ENCODE measurements around the gene COL1A1. TPM values are rescaled to one million over a fixed set of nuclear protein-coding genes. Genes with fewer than 3 reads are reported as not detected.
A peak's percentile ranks its signal among the peaks of the same experiment; 100 is the strongest.

COL1A1 gene
- total RNA-seq, 1 donor from 2014 or later: 12,796 TPM

DNA sequence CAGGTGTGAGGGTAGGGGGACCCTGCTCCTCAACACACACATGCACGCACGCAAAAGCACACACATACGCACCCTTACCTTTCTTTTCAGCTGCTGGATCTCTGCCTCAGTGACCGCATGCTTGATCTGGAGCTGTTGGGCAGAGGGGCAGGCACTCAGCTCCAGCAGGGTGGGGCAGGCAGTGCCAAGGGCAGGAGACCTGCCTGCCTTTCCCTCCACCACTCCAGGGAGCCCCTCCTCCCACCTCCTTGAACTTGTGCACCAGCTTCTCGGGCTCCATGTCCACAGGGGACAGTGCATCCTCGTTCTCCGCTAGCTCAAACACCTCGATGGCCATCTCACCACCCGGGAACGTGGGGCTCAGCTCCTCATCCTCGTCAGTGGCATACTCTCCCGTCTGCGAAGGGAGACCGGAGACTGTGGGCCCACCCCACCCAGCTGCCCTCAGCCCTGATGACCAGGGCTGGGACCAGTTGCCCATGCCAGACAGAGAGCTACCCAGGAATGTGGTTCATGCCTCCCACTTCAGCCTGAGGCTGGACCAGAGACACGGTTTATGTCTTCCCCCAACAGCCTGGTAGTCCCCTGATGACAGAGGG, 62.1 kb downstream of the COL1A1 start:
- Histone ChIP-seq H3K4me1 (ENCODE audit: insufficient read depth, low read length) (peaks cover 9% of the 10 kb centered on the region), H2AFZ (ENCODE audit: low read depth, low read length) (no peak overlapping the region), H4K20me1 (ENCODE audit: insufficient read depth, low read length) (peaks cover 94% of the 10 kb centered on the region), H3K79me2 (ENCODE audit: insufficient read depth, low read length) (peaks cover 51% of the 10 kb centered on the region), H3K27me3 (ENCODE audit: insufficient read depth, low read length) (no peaks in the 10 kb centered on the region), H3K4me3 (ENCODE audit: insufficient read depth, low read depth, low read length) (no peak overlapping the region), H3K9ac (ENCODE audit: low read length) (no peak overlapping the region), H3K27ac (ENCODE audit: low read depth, low read length) (no peak overlapping the region), H3K4me2 (ENCODE audit: low read length) (no peak overlapping the region), H3K9me3 (ENCODE audit: insufficient read depth, low read depth, low read length) (no peaks in the 10 kb centered on the region), H3K36me3 (ENCODE audit: insufficient read depth, low read length) (peaks cover 45% of the 10 kb centered on the region)
- DNase-seq (ENCODE audit: low read depth) (no peak), FAIRE-seq (no peak)
- no peaks in the 10 kb centered on the region for H3K9me3 Mint-ChIP-seq (ENCODE audit: unreplicated experiment)
- H3K27me3 Mint-ChIP-seq (ENCODE audit: low read depth, unreplicated experiment): no peaks in the 10 kb centered on the region
- no peaks in the 10 kb centered on the region for H3K4me1 Mint-ChIP-seq (ENCODE audit: low read depth, unreplicated experiment)
- TF ChIP-seq EZH2 (IDR thresholded peaks at IDR 0.05; ENCODE audit: insufficient read depth, low read length): peak; percentile 32
- TF ChIP-seq CTCF (IDR thresholded peaks at IDR 0.05; ENCODE audit: insufficient read depth, low read depth, low read length): no peak
- peaks cover 62% of the 10 kb centered on the region for H3K36me3 Mint-ChIP-seq (ENCODE audit: low read depth, unreplicated experiment)
- H3K4me3 Mint-ChIP-seq (ENCODE audit: unreplicated experiment): no peak overlapping the region
- no peak overlapping the region for H3K27ac Mint-ChIP-seq (ENCODE audit: unreplicated experiment)

DNA sequence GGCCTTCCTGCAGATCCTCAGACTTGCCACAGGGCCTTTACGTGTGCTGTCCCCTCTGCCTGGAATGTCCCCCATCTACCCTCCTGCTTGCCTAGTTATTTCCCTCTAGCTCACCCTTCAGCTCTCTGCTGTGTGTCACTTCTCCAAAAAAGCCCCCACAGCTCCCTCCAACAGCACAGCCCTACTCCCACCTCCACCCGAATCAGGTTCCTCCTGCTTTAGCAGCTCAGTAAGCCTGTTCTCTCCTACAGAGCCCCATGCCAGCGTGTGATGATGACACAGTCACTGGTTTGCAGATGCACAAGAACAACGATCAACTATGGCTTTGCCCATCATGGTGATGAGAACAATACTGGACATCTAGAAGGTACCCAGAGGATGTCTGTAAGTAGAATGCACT, 64.4 kb downstream of the COL1A1 start:
- H3K4me3 Mint-ChIP-seq (ENCODE audit: unreplicated experiment): no peak overlapping the region
- H3K9me3 Mint-ChIP-seq (ENCODE audit: unreplicated experiment): no peaks in the 10 kb centered on the region
- no peak overlapping the region for H3K4me2 ChIP-seq (ENCODE audit: low read length)
- no peak overlapping the region for H3K9ac ChIP-seq (ENCODE audit: low read length)
- H3K4me3 ChIP-seq (ENCODE audit: insufficient read depth, low read depth, low read length): no peak overlapping the region
- peaks cover 92% of the 10 kb centered on the region for H4K20me1 ChIP-seq (ENCODE audit: insufficient read depth, low read length)
- TF ChIP-seq EZH2 (IDR thresholded peaks at IDR 0.05; ENCODE audit: insufficient read depth, low read length) (no peak), CTCF (IDR thresholded peaks at IDR 0.05; ENCODE audit: insufficient read depth, low read depth, low read length) (no peak)
- H3K9me3 ChIP-seq (ENCODE audit: insufficient read depth, low read depth, low read length): no peaks in the 10 kb centered on the region
- DNase-seq (ENCODE audit: low read depth): no peak
- peaks cover 29% of the 10 kb centered on the region for H3K79me2 ChIP-seq (ENCODE audit: insufficient read depth, low read length)
- H2AFZ ChIP-seq (ENCODE audit: low read depth, low read length): no peak overlapping the region
- H3K27ac Mint-ChIP-seq (ENCODE audit: unreplicated experiment): peak overlapping the region; percentile 41
- H3K27ac ChIP-seq (ENCODE audit: low read depth, low read length): no peak overlapping the region
- FAIRE-seq: no peak
- H3K4me1 Mint-ChIP-seq (ENCODE audit: low read depth, unreplicated experiment): peaks cover 9% of the 10 kb centered on the region
- no peaks in the 10 kb centered on the region for H3K27me3 ChIP-seq (ENCODE audit: insufficient read depth, low read length)
- peaks cover 38% of the 10 kb centered on the region for H3K36me3 ChIP-seq (ENCODE audit: insufficient read depth, low read length)
- H3K27me3 Mint-ChIP-seq (ENCODE audit: low read depth, unreplicated experiment): no peaks in the 10 kb centered on the region
- peaks cover 44% of the 10 kb centered on the region for H3K36me3 Mint-ChIP-seq (ENCODE audit: low read depth, unreplicated experiment)
- H3K4me1 ChIP-seq (ENCODE audit: insufficient read depth, low read length): peaks cover 19% of the 10 kb centered on the region

GRCh38 chr17:50136096-50136687, 65.2 kb downstream of the COL1A1 start:
- peaks cover 19% of the 10 kb centered on the region for H3K4me1 ChIP-seq (ENCODE audit: insufficient read depth, low read length)
- no peak overlapping the region for H3K27ac ChIP-seq (ENCODE audit: low read depth, low read length)
- H2AFZ ChIP-seq (ENCODE audit: low read depth, low read length): no peak overlapping the region
- H3K36me3 Mint-ChIP-seq (ENCODE audit: low read depth, unreplicated experiment): peaks cover 37% of the 10 kb centered on the region
- no peak overlapping the region for H3K4me2 ChIP-seq (ENCODE audit: low read length)
- H3K36me3 ChIP-seq (ENCODE audit: insufficient read depth, low read length): peaks cover 30% of the 10 kb centered on the region
- no peaks in the 10 kb centered on the region for H3K9me3 Mint-ChIP-seq (ENCODE audit: unreplicated experiment)
- no peaks in the 10 kb centered on the region for H3K27me3 ChIP-seq (ENCODE audit: insufficient read depth, low read length)
- H3K79me2 ChIP-seq (ENCODE audit: insufficient read depth, low read length): peaks cover 24% of the 10 kb centered on the region
- no peak overlapping the region for H3K4me3 Mint-ChIP-seq (ENCODE audit: unreplicated experiment)
- peaks cover 11% of the 10 kb centered on the region for H3K4me1 Mint-ChIP-seq (ENCODE audit: low read depth, unreplicated experiment)
- peaks cover 85% of the 10 kb centered on the region for H4K20me1 ChIP-seq (ENCODE audit: insufficient read depth, low read length)
- no peak overlapping the region for H3K27ac Mint-ChIP-seq (ENCODE audit: unreplicated experiment)
- no peak for FAIRE-seq
- no peaks in the 10 kb centered on the region for H3K27me3 Mint-ChIP-seq (ENCODE audit: low read depth, unreplicated experiment)
- no peak for DNase-seq (ENCODE audit: low read depth)
- H3K4me3 ChIP-seq (ENCODE audit: insufficient read depth, low read depth, low read length): no peak overlapping the region
- no peaks in the 10 kb centered on the region for H3K9me3 ChIP-seq (ENCODE audit: insufficient read depth, low read depth, low read length)
- no peak overlapping the region for H3K9ac ChIP-seq (ENCODE audit: low read length)
- TF ChIP-seq EZH2 (IDR thresholded peaks at IDR 0.05; ENCODE audit: insufficient read depth, low read length) (no peak), CTCF (IDR thresholded peaks at IDR 0.05; ENCODE audit: insufficient read depth, low read depth, low read length) (no peak)
